ENCODE measurements around the gene TPK1.

The TPK1 gene

GRCh38 chr7:144791488-144791887, 44.4 kb downstream of the TPK1 start (continued):
- TF ChIP-seq ZNF362 (tag by site-specific recombination; IDR thresholded peaks at IDR 0.05) (no peak), YY2 (tag by site-specific recombination; IDR thresholded peaks at IDR 0.05) (no peak)

DNA sequence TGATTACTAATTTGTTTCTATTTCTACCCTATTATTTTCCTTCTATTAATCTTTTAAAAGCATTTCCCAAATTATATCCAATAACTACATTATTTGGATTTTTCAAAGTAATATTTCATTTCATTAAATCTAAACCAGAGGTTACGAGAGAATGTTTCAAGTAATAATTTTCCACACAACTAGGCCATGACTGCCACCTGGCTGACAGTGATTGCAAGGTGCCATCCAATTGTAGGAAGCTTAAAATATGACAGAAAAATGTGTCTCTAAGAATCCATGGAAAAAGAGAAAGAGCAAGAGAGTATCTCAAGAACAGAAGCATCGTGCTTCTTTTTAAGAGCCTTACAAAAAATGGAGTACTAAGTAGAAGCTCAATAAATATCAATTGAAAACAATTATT, 48.7 kb downstream of the TPK1 start:
- H3K36me3 ChIP-seq (ENCODE audit: control insufficient read depth in 2 of 2, insufficient read depth in 1 of 2, low read length in 2 of 2): no peaks in the 10 kb centered on the region
- no peaks in the 10 kb centered on the region for H3K9me3 ChIP-seq (ENCODE audit: control insufficient read depth, insufficient read depth, low read depth, low read length)
- ChIA-PET CTCF (interaction anchor here (0.7 to 1.8 kb wide), 6 partner anchors 11 to 333 kb away, joined by 3 to 6 read pairs (median 5); no protein-coding TSS in a partner anchor), POLR2A (no interaction called here)
- H3K4me3 ChIP-seq (ENCODE audit: low read depth, low read length): no peak overlapping the region
- H3K4me1 ChIP-seq (ENCODE audit: control insufficient read depth, insufficient read depth, low read length): no peaks in the 10 kb centered on the region
- TF ChIP-seq ZNF837 (tag by site-specific recombination; IDR thresholded peaks at IDR 0.05) (no peak), ZNF654 (tag by site-specific recombination; IDR thresholded peaks at IDR 0.05; ENCODE audit: low read depth) (peak; percentile 6; the same call in 1 of the 2 replicates)
- H3K27ac ChIP-seq (ENCODE audit: extremely low read depth, low read depth, low read length): no peak overlapping the region

DNA sequence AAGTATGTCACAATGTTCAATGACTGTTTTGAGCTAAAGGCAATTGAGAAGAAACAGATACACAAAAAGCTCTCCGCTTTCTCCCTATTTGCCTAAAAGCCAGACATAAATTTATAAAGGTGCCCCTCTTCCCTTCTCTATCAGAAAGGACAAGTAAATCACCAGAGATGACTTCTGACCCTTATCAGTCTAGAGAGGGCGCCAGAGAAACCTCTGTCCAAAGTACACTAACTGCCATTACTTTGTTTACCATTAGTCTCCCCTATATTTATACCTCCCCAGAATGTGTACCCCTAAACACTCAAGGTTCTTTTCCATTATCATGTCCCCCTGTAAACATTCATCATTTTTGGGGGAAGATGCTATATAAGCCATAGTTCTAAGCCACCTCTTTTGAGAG, 49.3 kb downstream of the TPK1 start:
- H3K4me3 ChIP-seq (ENCODE audit: low read depth, low read length): no peak overlapping the region
- H3K27ac ChIP-seq (ENCODE audit: extremely low read depth, low read depth, low read length): no peak overlapping the region
- no peaks in the 10 kb centered on the region for H3K4me1 ChIP-seq (ENCODE audit: control insufficient read depth, insufficient read depth, low read length)
- H3K9me3 ChIP-seq (ENCODE audit: control insufficient read depth, insufficient read depth, low read depth, low read length): no peaks in the 10 kb centered on the region
- no peaks in the 10 kb centered on the region for H3K36me3 ChIP-seq (ENCODE audit: control insufficient read depth in 2 of 2, insufficient read depth in 1 of 2, low read length in 2 of 2)
- CTCF ChIA-PET: interaction anchor here (0.5 to 1.8 kb wide), 5 partner anchors 11 to 332 kb away, joined by 3 to 6 read pairs (median 6); no protein-coding TSS in a partner anchor
- POLR2A ChIA-PET: no interaction called here
- TF ChIP-seq ZBTB49 (tag by site-specific recombination; IDR thresholded peaks at IDR 0.05; ENCODE audit: low read depth) (no peak), ZNF624 (tag by site-specific recombination; IDR thresholded peaks at IDR 0.05) (no peak), GFI1B (tag by site-specific recombination; IDR thresholded peaks at IDR 0.05) (no peak), ZNF664 (tag by site-specific recombination; IDR thresholded peaks at IDR 0.05) (no peak), WT1 (tag by site-specific recombination; IDR thresholded peaks at IDR 0.05) (no peak), PRDM6 (tag by site-specific recombination; IDR thresholded peaks at IDR 0.05) (no peak), ZNF214 (tag by site-specific recombination; IDR thresholded peaks at IDR 0.05; ENCODE audit: borderline replicate concordance) (no peak), ZXDB (tag by site-specific recombination; IDR thresholded peaks at IDR 0.05) (no peak), ZNF792 (tag by site-specific recombination; IDR thresholded peaks at IDR 0.05) (no peak), ATF2 (tag by site-specific recombination; IDR thresholded peaks at IDR 0.05; ENCODE audit: low read depth) (no peak), ZFP37 (tag by site-specific recombination; IDR thresholded peaks at IDR 0.05) (no peak), HOXA7 (CRISPR knock-in tag; IDR thresholded peaks at IDR 0.05; ENCODE audit: borderline replicate concordance) (no peak), ZBTB20 (tag by site-specific recombination; IDR thresholded peaks at IDR 0.05) (no peak), ZNF394 (tag by site-specific recombination; IDR thresholded peaks at IDR 0.05; ENCODE audit: borderline replicate concordance) (no peak)
- TF ChIP-seq, protein P1, sequence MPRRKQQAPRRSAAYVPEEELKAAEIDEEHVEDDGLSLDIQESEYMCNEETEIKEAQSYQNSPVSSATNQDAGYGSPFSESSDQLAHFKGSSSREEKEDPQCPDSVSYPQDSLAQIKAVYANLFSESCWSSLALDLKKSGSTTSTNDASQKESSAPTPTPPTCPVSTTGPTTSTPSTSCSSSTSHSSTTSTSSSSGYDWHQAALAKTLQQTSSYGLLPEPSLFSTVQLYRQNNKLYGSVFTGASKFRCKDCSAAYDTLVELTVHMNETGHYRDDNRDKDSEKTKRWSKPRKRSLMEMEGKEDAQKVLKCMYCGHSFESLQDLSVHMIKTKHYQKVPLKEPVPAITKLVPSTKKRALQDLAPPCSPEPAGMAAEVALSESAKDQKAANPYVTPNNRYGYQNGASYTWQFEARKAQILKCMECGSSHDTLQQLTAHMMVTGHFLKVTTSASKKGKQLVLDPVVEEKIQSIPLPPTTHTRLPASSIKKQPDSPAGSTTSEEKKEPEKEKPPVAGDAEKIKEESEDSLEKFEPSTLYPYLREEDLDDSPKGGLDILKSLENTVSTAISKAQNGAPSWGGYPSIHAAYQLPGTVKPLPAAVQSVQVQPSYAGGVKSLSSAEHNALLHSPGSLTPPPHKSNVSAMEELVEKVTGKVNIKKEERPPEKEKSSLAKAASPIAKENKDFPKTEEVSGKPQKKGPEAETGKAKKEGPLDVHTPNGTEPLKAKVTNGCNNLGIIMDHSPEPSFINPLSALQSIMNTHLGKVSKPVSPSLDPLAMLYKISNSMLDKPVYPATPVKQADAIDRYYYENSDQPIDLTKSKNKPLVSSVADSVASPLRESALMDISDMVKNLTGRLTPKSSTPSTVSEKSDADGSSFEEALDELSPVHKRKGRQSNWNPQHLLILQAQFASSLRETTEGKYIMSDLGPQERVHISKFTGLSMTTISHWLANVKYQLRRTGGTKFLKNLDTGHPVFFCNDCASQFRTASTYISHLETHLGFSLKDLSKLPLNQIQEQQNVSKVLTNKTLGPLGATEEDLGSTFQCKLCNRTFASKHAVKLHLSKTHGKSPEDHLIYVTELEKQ (tag by site-specific recombination; IDR thresholded peaks at IDR 0.05; ENCODE audit: borderline replicate concordance): no peak
- TF ChIP-seq, protein P2, sequence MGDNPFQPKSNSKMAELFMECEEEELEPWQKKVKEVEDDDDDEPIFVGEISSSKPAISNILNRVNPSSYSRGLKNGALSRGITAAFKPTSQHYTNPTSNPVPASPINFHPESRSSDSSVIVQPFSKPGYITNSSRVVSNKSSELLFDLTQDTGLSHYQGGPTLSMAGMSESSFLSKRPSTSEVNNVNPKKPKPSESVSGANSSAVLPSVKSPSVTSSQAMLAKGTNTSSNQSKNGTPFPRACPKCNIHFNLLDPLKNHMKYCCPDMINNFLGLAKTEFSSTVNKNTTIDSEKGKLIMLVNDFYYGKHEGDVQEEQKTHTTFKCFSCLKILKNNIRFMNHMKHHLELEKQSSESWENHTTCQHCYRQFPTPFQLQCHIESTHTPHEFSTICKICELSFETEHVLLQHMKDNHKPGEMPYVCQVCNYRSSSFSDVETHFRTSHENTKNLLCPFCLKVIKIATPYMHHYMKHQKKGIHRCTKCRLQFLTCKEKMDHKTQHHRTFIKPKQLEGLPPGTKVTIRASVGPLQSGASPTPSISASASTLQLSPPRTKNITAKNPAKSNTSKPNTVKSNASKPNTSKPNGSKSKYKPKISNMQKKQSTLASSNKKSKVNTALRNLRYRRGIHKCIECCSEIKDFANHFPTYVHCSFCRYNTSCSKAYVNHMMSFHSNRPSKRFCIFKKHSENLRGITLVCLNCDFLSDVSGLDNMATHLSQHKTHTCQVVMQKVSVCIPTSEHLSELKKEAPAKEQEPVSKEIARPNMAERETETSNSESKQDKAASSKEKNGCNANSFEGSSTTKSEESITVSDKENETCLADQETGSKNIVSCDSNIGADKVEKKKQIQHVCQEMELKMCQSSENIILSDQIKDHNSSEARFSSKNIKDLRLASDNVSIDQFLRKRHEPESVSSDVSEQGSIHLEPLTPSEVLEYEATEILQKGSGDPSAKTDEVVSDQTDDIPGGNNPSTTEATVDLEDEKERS (tag by site-specific recombination; IDR thresholded peaks at IDR 0.05): no peak

All from HEK293 (cell line).